Measurements from ENCODE around the gene MED8.

- no peak for TF ChIP-seq EZH2 (IDR thresholded peaks at IDR 0.05; ENCODE audit: insufficient read depth, low read length)
- TF ChIP-seq CTCF (IDR thresholded peaks at IDR 0.05; ENCODE audit: insufficient read depth, low read depth, low read length) = no peak
Measured at GRCh38 chr1:43431676-43432075, 42.1 kb upstream of the MED8 start.

Measured in astrocyte (in vitro differentiated cells and primary cell).